ENCODE measurements around the gene NSUN3.
A peak's percentile ranks its signal among the peaks of the same experiment; 100 is the strongest.

Gene NSUN3

DNA sequence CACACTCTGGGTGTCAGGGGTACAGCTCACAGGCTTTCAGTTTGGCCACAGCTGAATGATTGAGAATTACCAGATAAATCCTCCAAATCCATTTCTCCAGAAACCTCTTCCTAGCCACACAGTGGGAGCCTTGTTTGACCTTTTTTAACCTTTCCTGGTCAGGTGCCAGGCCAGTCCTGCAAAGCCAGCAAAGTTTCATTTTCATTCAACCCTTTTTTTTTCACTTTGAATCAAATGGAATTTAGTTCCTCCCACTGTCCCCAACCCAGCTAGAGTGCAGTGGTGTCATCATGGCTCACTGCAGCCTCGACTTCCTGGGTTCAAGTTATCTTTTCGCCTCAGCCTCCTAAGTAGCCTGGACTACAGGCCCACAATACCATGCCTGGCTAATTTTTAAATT, 67.8 kb downstream of the NSUN3 start:
- no peak for DNase-seq

DNA sequence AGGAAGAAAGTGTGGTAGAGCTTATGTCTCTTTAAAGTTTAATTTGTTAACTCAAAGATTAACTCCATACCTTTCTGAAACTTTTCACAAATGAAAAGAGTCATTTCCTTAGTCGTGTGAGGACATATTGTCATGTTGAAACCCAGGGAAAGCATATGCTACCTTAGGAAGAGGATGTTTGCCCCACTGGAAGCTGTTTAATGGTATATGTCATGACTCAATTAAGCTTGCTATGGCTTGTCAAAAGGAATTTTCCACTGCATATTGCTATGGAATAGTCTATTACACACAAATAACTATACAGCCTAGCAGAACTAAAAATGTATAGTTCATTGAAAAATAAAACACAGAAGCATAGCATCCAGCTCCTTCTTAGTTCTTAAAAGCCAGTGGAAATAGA, 69.9 kb downstream of the NSUN3 start:
- no peak for DNase-seq

GRCh38 chr3:94136133-94136532, 73.3 kb downstream of the NSUN3 start:
- no peak for DNase-seq

DNA sequence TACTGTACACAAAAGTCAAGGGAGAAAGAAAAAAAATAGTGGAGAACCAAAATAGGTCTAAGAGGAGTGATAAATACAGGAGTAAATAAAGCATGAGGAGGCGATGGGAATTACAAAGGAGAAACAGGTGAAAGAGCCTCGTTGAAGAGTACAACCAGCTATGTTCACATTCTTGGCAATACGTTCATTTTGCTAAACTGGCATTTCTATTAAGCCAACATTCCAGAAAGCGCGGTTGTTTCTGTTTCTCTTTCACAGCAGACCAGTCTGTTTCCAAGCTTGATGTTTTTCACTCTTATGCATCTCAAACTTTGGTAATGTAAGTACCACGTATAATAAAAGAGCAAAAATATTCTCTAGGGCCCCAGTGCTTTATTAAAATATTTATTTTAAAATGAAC, 74.5 kb downstream of the NSUN3 start:
- no peak for DNase-seq

DNA sequence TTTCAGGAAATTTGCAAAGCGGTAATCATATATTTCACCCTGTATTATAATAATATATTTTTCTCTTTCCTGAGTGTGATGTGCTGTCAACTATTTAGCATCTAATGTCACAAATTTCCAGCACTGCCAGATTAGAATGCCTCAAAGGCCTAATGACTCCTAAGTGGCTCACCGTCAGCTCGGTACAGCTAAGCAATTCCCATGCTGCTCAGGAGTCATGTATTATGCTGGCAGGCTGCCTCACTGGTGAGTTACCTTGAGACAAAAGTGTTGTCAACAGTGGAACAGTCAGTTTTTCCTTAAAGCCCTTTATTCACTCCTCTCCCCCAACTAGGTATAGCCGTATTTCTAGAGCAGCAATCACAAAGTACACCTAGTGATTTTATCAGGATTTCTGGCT, 83.6 kb downstream of the NSUN3 start:
- DNase-seq: no peak

DNA sequence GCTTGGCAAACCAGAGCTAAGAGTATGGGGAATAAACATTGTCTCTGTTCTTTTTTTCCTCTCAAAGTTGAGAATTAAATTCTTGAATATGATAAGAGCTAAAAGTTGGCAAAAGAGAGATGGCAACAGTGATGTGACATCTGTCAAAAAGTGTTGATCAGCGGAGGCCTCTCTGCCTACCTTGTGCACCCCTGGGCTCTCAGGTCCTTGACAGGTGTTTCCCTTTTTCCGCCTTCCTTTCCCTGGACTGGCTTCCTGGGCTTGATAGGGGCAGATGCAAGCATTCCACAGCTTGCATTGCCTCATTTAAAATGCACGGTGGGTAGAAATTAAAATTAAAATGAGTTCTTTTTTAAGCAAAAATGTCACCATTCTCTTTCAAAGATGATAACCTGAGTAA, 84.2 kb downstream of the NSUN3 start:
- no peak for DNase-seq

DNA sequence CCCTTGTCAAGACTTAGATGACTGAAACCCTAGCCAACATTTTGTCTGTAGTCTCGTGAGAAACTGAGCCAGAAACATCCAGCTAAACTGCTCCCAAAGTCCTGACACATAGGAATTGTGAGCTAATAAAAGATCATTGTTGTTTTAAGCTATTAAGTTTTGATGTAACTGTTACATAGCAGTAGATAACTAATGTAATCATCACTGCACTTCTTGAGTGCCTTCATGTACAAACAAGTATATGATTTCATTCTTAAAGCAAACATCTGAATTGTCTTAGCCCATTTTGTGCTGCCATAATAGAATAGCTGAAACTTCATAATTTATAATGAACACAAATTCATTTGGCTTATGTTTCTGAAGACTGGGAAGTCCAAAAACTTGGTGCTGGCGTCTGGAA, 87.3 kb downstream of the NSUN3 start:
- DNase-seq: no peak

- DNase-seq: peak; percentile 62
Observed at GRCh38 chr3:94156626-94157025, 93.8 kb downstream of the NSUN3 start.

GRCh38 chr3:94158512-94158911, 95.7 kb downstream of the NSUN3 start:
- DNase-seq: no peak

DNA sequence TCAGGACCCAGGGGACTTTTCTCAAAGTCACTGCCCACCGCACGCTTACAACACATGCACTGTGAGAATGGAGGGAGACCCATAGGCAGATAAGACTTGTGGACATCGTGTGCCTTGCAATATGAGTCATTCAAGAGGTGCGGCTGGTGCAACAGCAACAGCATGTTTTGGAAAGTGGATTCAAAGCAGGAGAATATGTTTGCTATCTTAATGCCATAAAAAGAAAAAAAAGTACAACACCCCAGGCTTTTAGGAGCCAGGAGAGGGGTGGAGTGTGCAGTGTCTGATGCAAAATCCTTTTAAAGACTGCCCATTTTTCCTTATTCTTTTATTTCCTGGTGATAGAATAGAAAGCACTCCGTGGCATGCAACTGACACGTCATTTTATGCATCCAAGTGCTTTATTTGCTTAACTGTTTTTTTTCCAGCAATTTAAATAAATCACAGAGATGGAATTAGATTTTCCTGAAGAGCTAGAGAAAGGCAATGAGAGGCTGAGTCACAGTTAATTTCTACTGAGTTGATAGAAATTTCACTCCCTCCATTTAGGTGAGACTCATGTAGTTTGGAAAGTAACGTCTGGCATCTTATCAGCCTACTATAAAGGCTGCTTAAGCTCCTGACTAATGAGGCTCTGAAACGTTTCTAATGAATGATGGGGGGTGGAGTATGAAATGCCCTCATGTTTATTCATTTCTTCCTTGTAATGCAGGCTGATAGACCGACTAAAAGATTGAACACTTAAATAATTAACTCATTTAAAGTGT, 96.4 kb downstream of the NSUN3 start:
- DNase-seq: no peak

- peak; percentile 15 for DNase-seq
Observed at GRCh38 chr3:94162700-94163099, 99.8 kb downstream of the NSUN3 start.

- DNase-seq: no peak
Observed at GRCh38 chr3:94167346-94167745, 104.5 kb downstream of the NSUN3 start.

- no peak for DNase-seq
Observed at GRCh38 chr3:94167796-94168195, 104.9 kb downstream of the NSUN3 start.

GRCh38 chr3:94171954-94172353, 109.1 kb downstream of the NSUN3 start:
- no peak for DNase-seq

DNA sequence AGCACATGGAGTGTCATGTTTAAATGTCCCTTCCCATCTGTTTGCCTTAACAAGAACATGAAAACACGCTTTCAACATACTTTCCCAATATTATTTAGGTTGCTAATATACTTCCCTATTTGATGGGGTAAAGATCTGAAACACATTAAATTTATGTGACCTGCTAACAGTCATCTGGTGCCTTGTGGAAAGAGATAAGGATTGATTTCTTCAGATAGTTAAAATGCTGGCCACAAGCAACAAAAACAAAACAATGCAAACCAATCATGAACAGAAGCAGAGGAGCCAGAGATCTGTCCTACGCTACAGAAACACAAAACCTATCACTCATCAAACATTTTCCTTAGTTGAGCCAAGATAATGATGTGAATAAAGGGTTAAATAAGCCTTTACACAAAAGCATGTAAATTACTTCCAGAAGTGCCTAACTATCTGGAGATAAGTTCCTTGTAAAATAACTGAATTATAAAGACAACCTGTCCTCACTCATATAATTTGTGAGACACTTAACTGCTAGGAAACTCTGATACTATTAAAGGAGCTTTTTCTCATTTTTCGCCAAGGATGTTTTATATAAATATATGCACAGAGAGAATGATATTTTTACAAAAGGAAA, 109.9 kb downstream of the NSUN3 start:
- no peak for DNase-seq

DNA sequence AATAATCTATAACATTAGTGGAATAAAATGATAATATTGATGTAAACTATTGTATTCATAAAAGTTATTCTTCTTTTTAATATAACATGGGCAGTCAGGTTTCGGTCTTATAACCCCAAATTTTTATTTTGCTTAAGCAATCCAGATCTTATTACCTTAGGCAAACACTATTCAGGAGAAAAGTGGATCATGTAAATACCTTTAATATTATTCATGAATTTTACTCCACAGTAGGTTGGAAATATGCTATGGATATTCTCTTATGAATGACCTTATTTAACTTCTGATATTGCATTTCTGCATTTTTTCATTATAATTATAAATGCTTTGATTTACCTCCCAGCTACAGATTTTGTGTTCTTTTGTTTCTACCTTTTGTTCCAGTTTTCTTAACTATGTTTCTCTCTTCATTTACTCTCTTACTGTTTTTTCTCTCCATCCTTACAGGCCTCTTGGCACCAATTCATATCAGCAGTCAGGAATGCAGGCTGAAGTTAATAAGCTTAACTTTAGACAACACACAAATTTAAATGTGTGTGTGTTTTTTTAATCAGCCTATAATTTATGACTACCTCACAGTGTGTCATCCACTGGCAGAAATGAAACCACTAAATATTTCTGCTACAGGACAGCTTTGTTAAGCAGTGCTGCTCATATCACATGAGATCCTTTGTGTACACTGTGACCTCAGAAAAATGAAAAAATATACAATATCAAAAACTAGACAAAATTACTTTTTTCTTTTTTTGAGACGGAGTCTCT, 111.0 kb downstream of the NSUN3 start:
- no peak for DNase-seq

DNA sequence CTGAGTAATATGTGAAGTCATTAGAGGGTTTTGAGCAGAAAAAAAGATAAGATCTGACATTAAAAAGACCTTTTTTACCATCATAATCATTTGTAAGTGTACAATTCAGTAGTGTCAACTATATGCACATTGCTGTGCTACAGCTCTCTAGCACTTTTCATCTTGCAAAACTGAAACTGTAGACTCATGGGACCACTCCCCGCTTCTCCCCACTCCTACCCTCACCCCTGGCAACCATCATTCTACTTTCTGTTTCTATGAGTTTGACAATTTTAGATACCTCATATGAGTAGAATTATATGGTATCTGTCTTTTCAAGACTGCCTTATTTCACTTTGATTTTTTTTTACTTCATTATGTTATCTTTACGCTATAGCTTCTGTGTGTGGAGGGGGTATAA, 112.8 kb downstream of the NSUN3 start:
- no peak for DNase-seq

GRCh38 chr3:94176988-94177745, 114.3 kb downstream of the NSUN3 start:
- DNase-seq: peak; percentile 35

Data from NCI-H2171 treated with DMSO at 0.1 percent for 48 hours (cell line).